ENCODE data around the gene YAF2. TPM values are rescaled to one million over a fixed set of nuclear protein-coding genes. Genes with fewer than 3 reads are reported as not detected.

The YAF2 gene
- total and polyA plus RNA-seq, 10 donors = 15.9 to 83.7 (median 49.2) TPM

- 83 to 93% (median 88%) methylated on average over 5 of the region's 5 CpGs for WGBS, 5 donors
- TF ChIP-seq POLR2AphosphoS5 (IDR thresholded peaks at IDR 0.05) = no peak
- TF ChIP-seq CTCF (IDR thresholded peaks at IDR 0.05 in 8 of 11, conservative IDR thresholded peaks at IDR 0.05 in 3 of 11) = no peak
- TF ChIP-seq POLR2A (IDR thresholded peaks at IDR 0.05) = no peak
- no peaks in the 10 kb centered on the region for H3K4me1 ChIP-seq
- H3K9me3 ChIP-seq = peaks cover 0 to 4% (median 1%) of the 10 kb centered on the region in 8 donors
- H3K27me3 ChIP-seq (replicated peaks in 1 of 7) = no peaks in the 10 kb centered on the region
- intact Hi-C loops (cut with DNase I; ENCODE audit: low total_unique reads) = no loop called here
- no peak overlapping the region for H3K4me3 ChIP-seq
- DNase-seq = no peak
- H3K27ac ChIP-seq = no peak overlapping the region
- peaks cover 0 to 27% (median 10%) of the 10 kb centered on the region in 6 donors for H3K36me3 ChIP-seq
These were observed 119.7 kb downstream of the YAF2 start for GRCh38 chr12:42118136-42118879.

- TF ChIP-seq CTCF (IDR thresholded peaks at IDR 0.05 in 8 of 11, conservative IDR thresholded peaks at IDR 0.05 in 3 of 11) = no peak
- TF ChIP-seq POLR2AphosphoS5 (IDR thresholded peaks at IDR 0.05) = no peak
- TF ChIP-seq POLR2A (IDR thresholded peaks at IDR 0.05) = no peak
- peaks cover 0 to 42% (median 4%) of the 10 kb centered on the region in 6 donors for H3K36me3 ChIP-seq
- H3K4me3 ChIP-seq = no peak overlapping the region
- intact Hi-C loops (cut with DNase I; ENCODE audit: low total_unique reads) = no loop called here
- DNase-seq = no peak
- H3K27ac ChIP-seq = no peak overlapping the region
- H3K4me1 ChIP-seq = no peaks in the 10 kb centered on the region
- 94 to 99% (median 98%) methylated on average over 3 of the region's 3 CpGs for WGBS, 5 donors
- H3K27me3 ChIP-seq (replicated peaks in 1 of 7) = no peaks in the 10 kb centered on the region
- peaks cover 0 to 23% (median 8%) of the 10 kb centered on the region in 8 donors for H3K9me3 ChIP-seq
These were observed 129.0 kb downstream of the YAF2 start for GRCh38 chr12:42109031-42109430.

Other genes with a start within 250 kb of the YAF2 start
- gene GXYLT1, start 93.4 kb downstream of the YAF2 start, total RNA-seq = 10 to 100 TPM; 10.5 to 21.7 (median 13.7) TPM
- gene GXYLT1, start 93.4 kb downstream of the YAF2 start, polyA plus RNA-seq = 1 to 10 TPM; 1.6 to 2.6 (median 1.7) TPM
- 10 to 100 TPM; 27.2 to 43.0 (median 30.6) TPM for gene ZCRB1, start 87.8 kb upstream of the YAF2 start, total RNA-seq
- gene ZCRB1, start 87.8 kb upstream of the YAF2 start, polyA plus RNA-seq = 10 to 100 TPM; 31.8 to 40.1 (median 36.9) TPM
- 100 to 1,000 TPM in 1 of 7 donors, 10 to 100 TPM in 6; 60.0 to 103 (median 75.3) TPM for gene PPHLN1, start 87.9 kb upstream of the YAF2 start, total RNA-seq
- 10 to 100 TPM; 39.6 to 49.1 (median 42.7) TPM for gene PPHLN1, start 87.9 kb upstream of the YAF2 start, polyA plus RNA-seq